Measurements from ENCODE around the gene PTPRCAP.

- TF ChIP-seq CEBPZ (IDR thresholded peaks at IDR 0.05; ENCODE audit: low read depth, low read length) (no peak), REST (IDR thresholded peaks at IDR 0.05; ENCODE audit: low read depth, low read length) (no peak)
Measured at GRCh38 chr11:67421430-67422031, 16.0 kb downstream of the PTPRCAP start.

Measured in GM12878 (cell line).